Spinal cord (tissue), 10 donors: ENCODE measurements around the gene RGMB. TPM values are rescaled to one million over a fixed set of nuclear protein-coding genes. Genes with fewer than 3 reads are reported as not detected.

Experiments
- DNase-seq, 6 donors: peaks; one replicate each; pipeline versions ENCODE4 v3.0.0 to v3.0.0-alpha.2; 2013 to 2015; ENCODE audit warnings: low spot score in 6 of 6, low read depth in 4 of 6
- H3K27ac ChIP-seq: one replicate; pipeline ENCODE4 v1.5.1; 2013; ENCODE audit warnings: low read depth, low read length, control low read depth
- H3K27me3 ChIP-seq: one replicate; pipeline ENCODE4 v1.6.1; 2013; ENCODE audit warnings: low read length; ENCODE audit not compliant: control insufficient read depth, insufficient read depth
- H3K36me3 ChIP-seq: one replicate; pipeline ENCODE4 v1.6.1; 2013; ENCODE audit warnings: low read length; ENCODE audit not compliant: control insufficient read depth, insufficient read depth
- H3K4me1 ChIP-seq: one replicate; pipeline ENCODE4 v1.6.1; 2013; ENCODE audit warnings: low read length; ENCODE audit not compliant: control insufficient read depth, insufficient read depth
- H3K4me3 ChIP-seq: one replicate; pipeline ENCODE4 v1.5.1; 2013; ENCODE audit warnings: low read depth, low read length, control low read depth
- H3K9me3 ChIP-seq: one replicate; pipeline ENCODE4 v1.6.1; 2013; ENCODE audit warnings: low read length; ENCODE audit not compliant: control insufficient read depth, insufficient read depth
- WGBS: methylation state at CpG from one replicate; pipeline ENCODE4 v1.1.5; 2013; ENCODE audit warnings: missing lambda C conversion rate; ENCODE audit not compliant: insufficient coverage; 5-methylcytosine and 5-hydroxymethylcytosine counted together
- polyA plus RNA-seq, 2 donors: library from polyadenylated mRNA; unstranded; fragments of 120-200 nt; gene quantifications; one replicate each; pipeline ENCODE4 v1.2.1, GENCODE V29; 2013; ENCODE audit not compliant: insufficient read length in 2 of 2
- total RNA-seq, 2 donors: library from RNA; depleted of rRNA in 1 of 2; stranded (reverse); fragments of 120-200 nt in 1 of 2; fragments of >200 nt in 1 of 2; gene quantifications; one replicate each; pipeline versions ENCODE4 v1.2.3 to v1.2.4, GENCODE V29; 2013 to 2014
- donor health status: healthy.

Gene RGMB
- total and polyA plus RNA-seq, 4 donors = 30.1 to 57.9 (median 40.8) TPM

DNA sequence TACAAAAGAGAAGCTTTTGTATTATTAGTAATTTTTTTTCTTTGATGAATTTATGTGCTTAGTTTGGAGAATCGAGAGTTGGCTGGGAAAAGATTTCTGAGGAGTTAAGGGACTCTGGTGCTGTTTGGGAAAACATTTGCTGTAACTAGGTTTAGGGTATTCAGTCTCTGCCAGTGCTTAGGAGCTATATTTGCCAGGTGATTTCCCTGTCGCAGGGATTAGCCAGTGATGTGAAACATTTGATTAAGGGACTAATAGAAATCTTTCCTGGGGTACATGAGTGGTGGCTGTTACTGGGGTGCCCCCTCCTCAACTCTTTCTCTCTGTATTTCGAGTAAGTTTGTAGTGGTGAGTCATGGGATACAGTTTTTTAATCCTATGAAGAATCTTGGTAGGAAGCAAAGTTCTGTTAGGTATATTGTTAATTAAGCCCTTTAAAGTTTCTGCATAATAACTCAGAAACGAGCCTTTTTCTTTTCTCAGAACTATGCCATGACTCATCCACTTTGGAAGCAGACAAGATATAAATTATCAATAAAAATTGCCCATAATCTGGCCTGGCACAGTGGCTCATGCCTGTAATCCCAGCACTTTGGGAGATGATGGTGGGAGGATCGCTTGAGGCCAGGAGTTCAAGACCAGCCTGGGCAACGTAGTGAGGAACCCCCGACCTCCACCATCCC lies 18.6 kb downstream of the RGMB start:
- no peak overlapping the region for H3K27ac ChIP-seq

DNA sequence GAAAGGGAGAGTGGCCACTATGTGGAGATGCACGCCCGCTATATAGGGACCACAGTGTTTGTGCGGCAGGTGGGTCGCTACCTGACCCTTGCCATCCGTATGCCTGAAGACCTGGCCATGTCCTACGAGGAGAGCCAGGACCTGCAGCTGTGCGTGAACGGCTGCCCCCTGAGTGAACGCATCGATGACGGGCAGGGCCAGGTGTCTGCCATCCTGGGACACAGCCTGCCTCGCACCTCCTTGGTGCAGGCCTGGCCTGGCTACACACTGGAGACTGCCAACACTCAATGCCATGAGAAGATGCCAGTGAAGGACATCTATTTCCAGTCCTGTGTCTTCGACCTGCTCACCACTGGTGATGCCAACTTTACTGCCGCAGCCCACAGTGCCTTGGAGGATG lies 19.8 kb downstream of the RGMB start:
- Histone ChIP-seq H3K9me3 (no peaks in the 10 kb centered on the region), H3K27me3 (no peaks in the 10 kb centered on the region), H3K36me3 (peaks cover 8% of the 10 kb centered on the region), H3K27ac (no peak overlapping the region), H3K4me1 (peaks cover 4% of the 10 kb centered on the region), H3K4me3 (no peak overlapping the region)
- no peak for DNase-seq
- 97% methylated on average over 14 of the region's 14 CpGs for WGBS

More for the DNA sequence above, 18.6 kb downstream of the RGMB start:
- Histone ChIP-seq H3K36me3 (peaks cover 8% of the 10 kb centered on the region), H3K9me3 (no peaks in the 10 kb centered on the region), H3K4me3 (no peak overlapping the region), H3K27me3 (no peaks in the 10 kb centered on the region), H3K4me1 (peaks cover 2% of the 10 kb centered on the region)
- no peak for DNase-seq
- 80% methylated on average over 1 of the region's 7 CpGs for WGBS

DNA sequence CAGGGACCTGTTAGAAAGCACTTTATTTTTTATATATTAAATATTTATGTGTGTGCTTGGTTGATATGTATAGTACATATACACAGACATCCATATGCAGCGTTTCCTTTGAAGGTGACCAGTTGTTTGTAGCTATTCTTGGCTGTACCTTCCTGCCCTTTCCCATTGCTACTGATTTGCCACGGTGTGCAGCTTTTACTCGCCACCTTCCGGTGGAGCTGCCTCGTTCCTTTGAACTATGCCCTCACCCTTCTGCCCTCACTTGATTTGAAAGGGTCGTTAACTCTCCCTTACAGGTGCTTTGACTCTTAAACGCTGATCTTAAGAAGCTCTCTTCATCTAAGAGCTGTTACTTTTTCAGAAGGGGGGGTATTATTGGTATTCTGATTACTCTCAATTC lies 20.5 kb downstream of the RGMB start:
- Histone ChIP-seq H3K4me1 (peaks cover 4% of the 10 kb centered on the region), H3K9me3 (no peaks in the 10 kb centered on the region), H3K27ac (no peak overlapping the region), H3K4me3 (no peak overlapping the region), H3K27me3 (no peaks in the 10 kb centered on the region), H3K36me3 (peaks cover 8% of the 10 kb centered on the region)
- no peak for DNase-seq
- WGBS = 77% methylated on average over 4 of the region's 7 CpGs

DNA sequence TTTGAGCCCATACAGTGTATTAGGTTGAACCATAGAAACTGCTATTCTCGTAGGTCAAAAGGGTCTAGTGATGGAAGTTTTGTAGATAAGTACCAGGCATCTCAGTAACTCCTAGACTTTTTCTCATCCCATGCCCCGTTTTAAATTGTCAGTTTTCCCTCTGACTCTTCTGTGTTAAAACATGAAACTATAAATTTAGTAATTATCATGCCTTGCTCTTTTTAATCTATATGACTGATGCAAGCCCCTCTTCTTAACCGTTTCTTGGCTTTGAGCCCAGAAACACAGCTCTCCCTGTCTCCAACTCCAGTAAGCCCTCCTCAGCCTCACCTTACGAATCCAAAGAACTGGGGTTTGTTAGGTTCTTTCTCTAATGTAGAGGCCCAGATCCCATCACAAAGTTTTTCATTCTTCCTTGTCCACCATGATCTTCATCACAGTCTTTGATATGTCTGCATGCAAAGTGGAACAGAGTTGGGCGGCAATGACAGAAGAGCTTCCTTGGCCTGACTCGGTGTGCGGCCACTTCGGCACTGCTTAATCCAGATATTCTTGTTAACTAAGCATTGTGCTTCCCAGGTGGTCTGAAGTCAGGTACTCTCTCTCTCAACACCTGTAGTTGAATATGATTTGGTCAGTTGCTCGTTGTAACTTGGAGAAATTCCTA lies 21.1 kb downstream of the RGMB start:
- H3K27ac ChIP-seq = no peak overlapping the region
- H3K27me3 ChIP-seq = no peaks in the 10 kb centered on the region
- WGBS = 100% methylated on average over 1 of the region's 9 CpGs
- no peaks in the 10 kb centered on the region for H3K9me3 ChIP-seq
- H3K4me1 ChIP-seq = peaks cover 4% of the 10 kb centered on the region
- peak in 1 of 6 donors; percentile 21 for DNase-seq
- H3K4me3 ChIP-seq = no peak overlapping the region
- H3K36me3 ChIP-seq = peaks cover 8% of the 10 kb centered on the region

DNA sequence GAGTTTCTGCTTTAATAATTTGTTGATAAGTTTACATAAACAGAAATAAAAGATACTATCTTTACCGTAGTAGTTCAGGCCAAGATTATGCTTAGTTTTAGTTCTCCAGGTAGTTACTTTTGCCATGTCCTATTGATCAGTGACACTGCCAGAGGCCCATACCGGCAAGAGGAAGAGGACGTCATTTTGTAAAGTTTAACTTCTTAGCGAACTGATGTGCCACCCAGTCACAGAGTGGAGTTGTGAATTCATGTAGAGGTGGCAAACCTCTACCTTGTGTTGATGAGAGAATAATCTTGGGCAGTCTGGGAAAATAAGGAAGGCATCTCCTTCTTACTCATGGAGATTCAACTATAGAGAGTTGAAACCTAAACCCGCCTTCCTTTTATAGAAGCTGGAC lies 21.8 kb downstream of the RGMB start:
- peaks cover 4% of the 10 kb centered on the region for H3K4me1 ChIP-seq
- no peak overlapping the region for H3K4me3 ChIP-seq
- H3K9me3 ChIP-seq = no peaks in the 10 kb centered on the region
- DNase-seq = no peak
- H3K27ac ChIP-seq = no peak overlapping the region
- no peaks in the 10 kb centered on the region for H3K27me3 ChIP-seq
- 88% methylated on average over 3 of the region's 5 CpGs for WGBS
- peaks cover 8% of the 10 kb centered on the region for H3K36me3 ChIP-seq

DNA sequence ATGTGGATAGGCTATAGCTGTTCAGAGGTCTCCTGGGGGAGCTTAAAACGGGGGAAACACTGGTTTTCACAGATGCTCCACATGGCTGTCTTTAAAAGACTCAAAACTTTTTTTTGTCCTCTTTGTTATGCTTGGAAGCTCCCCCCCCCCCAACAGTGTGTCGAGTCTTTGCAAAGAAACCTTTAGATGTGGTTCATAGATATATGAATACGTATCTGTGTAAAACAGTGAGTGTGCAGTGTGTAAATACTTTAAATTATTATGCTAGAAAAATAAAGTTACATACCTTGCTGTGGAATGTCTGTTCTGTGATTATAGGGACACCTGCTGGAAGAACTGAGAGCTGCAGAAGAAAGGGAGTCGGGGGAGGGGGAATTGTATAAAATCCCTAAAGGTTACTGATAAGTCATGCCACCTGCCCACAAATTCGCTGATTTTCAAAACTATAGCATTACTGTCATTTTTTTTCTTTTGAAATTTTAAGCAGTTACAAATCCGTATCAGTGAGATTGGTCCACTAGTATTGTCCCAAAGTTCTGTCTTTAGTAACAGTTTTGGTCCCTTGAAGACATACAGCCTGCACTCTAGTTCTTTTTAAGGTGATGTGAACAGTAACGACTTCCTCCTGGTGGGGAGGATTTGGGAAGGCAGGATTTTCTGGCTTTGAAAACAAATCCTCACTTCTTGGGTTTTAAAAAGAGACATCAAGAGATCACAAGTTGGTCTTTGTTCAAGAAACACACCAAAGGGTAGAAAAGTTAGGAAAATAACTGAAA lies 22.9 kb downstream of the RGMB start:
- WGBS = no CpG with 5 or more reads among the region's 7 CpGs
- DNase-seq = peak in 3 of 6 donors; percentile 15 to 86 (median 72)

DNA sequence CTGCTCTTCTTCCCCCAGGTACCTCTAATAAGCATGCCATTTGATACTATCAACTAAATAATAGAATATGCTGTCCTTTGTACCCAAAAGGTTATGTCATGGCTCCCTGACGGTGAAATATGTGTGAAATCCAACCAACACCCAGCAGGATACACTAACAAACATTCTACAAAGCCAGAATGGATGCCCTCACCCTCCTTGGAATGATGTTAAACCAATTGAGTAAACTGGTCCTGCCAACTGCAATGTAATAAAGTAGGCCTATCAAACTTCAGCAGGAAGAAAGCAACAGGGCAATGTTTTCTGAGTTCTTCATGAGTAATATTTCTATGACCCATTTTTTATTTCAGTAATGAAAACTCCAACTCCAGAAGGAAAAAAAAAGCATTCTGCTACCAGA lies 24.9 kb downstream of the RGMB start:
- no peaks in the 10 kb centered on the region for H3K27me3 ChIP-seq
- no peaks in the 10 kb centered on the region for H3K9me3 ChIP-seq
- H3K4me3 ChIP-seq = no peak overlapping the region
- DNase-seq = no peak
- no peak overlapping the region for H3K27ac ChIP-seq
- H3K4me1 ChIP-seq = peaks cover 4% of the 10 kb centered on the region
- H3K36me3 ChIP-seq = peaks cover 2% of the 10 kb centered on the region
- no CpG with 5 or more reads among the region's 1 CpG for WGBS

More for the DNA sequence above, 22.9 kb downstream of the RGMB start:
- Histone ChIP-seq H3K36me3 (peaks cover 8% of the 10 kb centered on the region), H3K27ac (no peak overlapping the region), H3K4me1 (peaks cover 4% of the 10 kb centered on the region), H3K4me3 (no peak overlapping the region), H3K27me3 (no peaks in the 10 kb centered on the region), H3K9me3 (no peaks in the 10 kb centered on the region)

DNA sequence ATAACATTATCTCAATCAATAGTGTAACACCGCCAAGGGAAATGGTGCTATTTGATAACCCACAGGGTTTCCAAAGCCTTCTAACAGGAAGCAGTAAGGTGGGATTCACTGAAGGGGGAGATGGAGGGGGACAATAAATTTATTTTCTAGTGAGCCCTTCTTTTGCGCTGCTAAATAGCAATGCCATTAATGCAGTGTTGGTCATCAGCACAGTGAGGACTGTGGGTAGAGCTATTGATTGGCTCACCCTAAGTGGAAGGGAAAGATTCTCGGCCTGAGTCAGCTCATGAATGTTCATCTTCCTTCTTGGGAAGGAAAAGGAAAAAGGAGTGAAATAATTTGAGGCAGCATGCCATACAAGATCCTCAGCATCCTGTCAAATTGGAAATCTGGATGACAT lies 25.4 kb downstream of the RGMB start:
- 100% methylated on average over 2 of the region's 3 CpGs for WGBS
- H3K27me3 ChIP-seq = no peaks in the 10 kb centered on the region
- H3K4me1 ChIP-seq = peaks cover 4% of the 10 kb centered on the region
- H3K36me3 ChIP-seq = no peaks in the 10 kb centered on the region
- H3K27ac ChIP-seq = no peak overlapping the region
- H3K9me3 ChIP-seq = no peaks in the 10 kb centered on the region
- H3K4me3 ChIP-seq = no peak overlapping the region
- no peak for DNase-seq

DNA sequence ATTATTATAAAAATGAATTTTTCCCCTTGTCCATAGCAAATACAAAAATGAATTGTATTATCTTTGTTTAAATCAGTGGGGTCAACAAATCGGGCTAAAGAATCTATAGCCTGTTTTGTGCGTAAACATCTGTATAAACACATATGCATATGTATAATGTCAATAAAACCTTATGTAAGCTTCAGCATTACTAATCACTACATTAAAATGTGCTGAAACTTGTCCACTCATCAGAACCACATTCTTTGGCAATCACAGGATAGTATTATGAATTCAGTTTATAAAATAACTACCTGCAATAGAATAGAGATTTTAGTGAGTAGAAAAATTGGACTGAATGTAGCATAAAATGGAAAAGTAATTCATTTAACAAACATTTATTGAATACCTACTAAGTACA lies 30.6 kb downstream of the RGMB start:
- Histone ChIP-seq H3K4me1 (no peaks in the 10 kb centered on the region), H3K9me3 (peaks cover 12% of the 10 kb centered on the region), H3K27me3 (no peaks in the 10 kb centered on the region), H3K27ac (no peak overlapping the region), H3K4me3 (no peak overlapping the region), H3K36me3 (no peaks in the 10 kb centered on the region)
- DNase-seq = no peak
- WGBS = no CpG with 5 or more reads among the region's 2 CpGs
